Skin epidermis (tissue), 12 donors: ENCODE measurements around the gene TMEM63C.

Source experiments
- H3K27ac ChIP-seq, 21 experiments: fragments of 200-600 bp; sonication (generic) in 11 of 21; one replicate each; pipeline ENCODE4 v1.5.0; 2020; ENCODE audit warnings: mild to moderate bottlenecking in 3 of 21, inconsistent platforms in 2 of 21, moderate library complexity in 2 of 21
- H3K4me3 ChIP-seq, 7 experiments: fragments of 200-600 bp; sonication (generic) in 2 of 7; one replicate each; pipeline ENCODE4 v1.5.0; 2020; ENCODE audit warnings: inconsistent platforms in 2 of 7, mild to moderate bottlenecking in 2 of 7, moderate library complexity in 1 of 7

TMEM63C gene

DNA sequence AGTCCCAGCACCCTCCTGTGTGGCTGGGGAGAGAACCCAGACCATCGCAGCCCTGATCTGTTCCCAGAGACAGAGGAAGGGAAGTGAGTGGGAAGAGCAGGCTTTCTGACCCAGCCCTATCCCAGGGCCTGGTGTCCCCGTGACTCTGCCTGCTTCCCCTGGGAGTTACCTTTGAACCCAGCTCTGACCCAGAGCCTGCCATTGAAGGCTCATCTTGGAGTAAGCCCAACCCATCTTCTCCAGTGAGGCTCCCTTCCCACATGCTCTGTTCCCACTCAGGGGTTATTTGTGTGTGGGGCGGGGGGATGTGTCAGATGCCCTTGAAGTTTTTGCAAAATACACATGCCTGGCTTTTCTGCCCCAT is 6.0 kb downstream of the TMEM63C start:
- no peak overlapping the region for H3K27ac ChIP-seq
- no peak overlapping the region for H3K4me3 ChIP-seq

DNA sequence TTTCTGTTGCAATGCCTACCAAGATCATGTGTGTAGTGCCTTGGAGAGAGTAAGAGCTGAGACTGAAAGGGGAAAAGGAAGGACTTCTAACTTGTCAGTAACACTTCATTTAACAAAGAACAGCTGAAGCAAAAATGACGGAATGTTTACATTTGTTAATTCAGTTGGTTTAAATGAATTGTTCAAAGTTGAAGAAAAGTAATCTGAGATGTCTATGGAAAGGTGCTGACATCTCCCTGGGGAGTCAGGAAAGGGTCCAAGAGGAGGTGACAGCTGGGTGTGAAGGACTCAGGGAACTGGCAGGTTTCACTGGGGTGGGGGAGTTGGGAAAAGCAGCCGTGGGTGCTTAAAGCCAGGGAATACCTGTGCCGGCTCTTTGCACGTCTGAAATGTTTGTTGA is 7.9 kb downstream of the TMEM63C start:
- no peak overlapping the region for H3K4me3 ChIP-seq
- H3K27ac ChIP-seq: no peak overlapping the region

DNA sequence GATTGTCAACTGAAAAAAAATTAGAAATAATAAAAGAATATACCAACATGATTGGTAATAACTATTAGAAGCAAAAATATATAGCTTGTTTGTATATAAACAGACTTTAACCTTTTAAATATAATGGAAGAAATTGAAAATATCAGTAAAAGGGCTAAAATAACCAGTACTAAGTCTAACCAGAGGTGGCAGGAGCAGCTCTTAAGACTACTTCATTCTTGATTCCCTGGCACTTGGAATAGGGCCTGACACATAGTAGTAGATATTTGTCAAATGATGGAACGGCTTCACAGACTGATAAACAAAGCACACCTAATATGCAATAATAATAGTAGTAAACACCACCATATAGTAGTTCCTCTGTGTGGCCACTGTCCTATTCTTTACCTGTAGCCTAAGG is 9.4 kb downstream of the TMEM63C start:
- H3K4me3 ChIP-seq: no peak overlapping the region

DNA sequence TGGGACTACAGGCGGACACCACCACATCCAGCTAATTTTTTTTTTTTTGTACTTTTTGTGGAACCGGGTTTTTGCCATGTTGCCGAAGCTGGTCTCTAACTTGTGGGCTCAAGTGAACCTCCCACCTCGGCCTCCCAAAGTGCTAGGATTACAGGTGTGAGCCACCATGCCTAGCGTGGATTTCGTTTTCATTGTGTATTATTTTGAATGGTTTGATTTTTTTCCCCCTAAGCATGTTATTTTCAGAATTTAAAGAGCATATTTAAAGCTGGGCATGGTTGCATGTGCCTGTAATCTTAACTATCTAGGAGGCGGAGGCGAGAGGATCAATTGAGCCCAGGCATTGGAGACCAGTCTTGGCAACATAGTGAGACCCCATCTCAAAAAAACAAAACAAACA is 13.1 kb downstream of the TMEM63C start:
- H3K27ac ChIP-seq: no peak overlapping the region

More for the DNA sequence above, 9.4 kb downstream of the TMEM63C start:
- H3K27ac ChIP-seq: no peak overlapping the region

DNA sequence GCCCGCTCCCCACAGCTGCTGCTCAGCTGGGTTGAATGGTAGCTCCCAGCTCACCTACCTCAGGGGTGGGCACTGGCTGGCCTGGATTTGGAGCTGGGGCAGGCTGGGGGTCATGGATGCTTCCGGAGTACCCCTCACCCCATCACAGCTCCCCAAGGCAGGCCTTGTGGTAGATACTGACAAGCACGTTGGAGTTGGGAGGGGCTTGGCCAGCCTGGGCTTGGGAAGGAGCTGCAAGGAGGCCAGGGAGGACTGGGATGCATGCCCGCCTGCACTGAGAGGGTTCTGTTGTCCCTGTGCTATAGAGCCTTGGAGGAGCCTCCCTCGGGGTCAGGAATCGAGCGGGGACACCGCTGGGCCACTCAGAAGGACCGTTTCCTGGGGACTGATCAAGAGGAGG is 14.2 kb downstream of the TMEM63C start:
- H3K27ac ChIP-seq: no peak overlapping the region
- H3K4me3 ChIP-seq: no peak overlapping the region

More for the DNA sequence above, 13.1 kb downstream of the TMEM63C start:
- H3K4me3 ChIP-seq: no peak overlapping the region

DNA sequence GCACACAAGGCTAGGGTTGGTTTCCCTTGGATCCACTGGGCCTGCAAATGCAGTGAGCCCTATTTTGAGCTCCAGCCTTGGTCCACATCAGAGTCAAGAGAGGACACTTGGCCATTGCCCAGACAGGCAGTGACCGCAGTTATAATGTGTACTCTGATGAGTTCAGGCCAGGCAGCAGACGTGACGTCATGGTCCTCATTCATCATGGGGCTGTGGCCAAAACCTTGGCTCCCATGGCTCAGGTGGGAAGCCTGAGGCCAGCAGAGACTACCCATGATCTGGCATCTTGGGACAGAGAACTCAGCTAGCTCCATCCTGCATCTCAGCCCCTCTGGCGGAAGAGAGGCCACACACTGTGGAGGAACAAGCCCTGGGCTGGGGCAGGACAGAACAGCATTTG is 16.4 kb downstream of the TMEM63C start:
- Histone ChIP-seq H3K4me3 (no peak overlapping the region), H3K27ac (no peak overlapping the region)

DNA sequence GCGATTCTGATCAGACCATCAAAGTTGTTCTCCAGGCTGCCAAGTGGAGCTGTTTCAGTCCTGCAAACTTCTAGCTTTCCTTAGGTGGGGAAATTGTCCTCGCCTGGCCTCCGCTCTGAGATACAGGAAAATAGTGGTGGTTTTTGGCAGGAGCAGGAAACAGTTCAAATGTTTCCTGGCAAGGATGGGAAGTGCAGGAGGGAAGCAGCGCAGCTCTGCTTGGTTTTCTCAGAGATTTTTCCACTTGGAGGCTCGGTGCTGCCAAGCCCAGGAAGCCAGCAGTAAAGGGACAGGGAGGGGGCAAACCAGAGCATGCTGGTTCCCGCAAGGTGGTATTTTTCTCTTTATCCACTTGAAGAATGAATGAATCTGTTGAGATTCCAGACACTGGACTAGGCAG is 17.0 kb downstream of the TMEM63C start:
- no peak overlapping the region for H3K27ac ChIP-seq
- H3K4me3 ChIP-seq: no peak overlapping the region

DNA sequence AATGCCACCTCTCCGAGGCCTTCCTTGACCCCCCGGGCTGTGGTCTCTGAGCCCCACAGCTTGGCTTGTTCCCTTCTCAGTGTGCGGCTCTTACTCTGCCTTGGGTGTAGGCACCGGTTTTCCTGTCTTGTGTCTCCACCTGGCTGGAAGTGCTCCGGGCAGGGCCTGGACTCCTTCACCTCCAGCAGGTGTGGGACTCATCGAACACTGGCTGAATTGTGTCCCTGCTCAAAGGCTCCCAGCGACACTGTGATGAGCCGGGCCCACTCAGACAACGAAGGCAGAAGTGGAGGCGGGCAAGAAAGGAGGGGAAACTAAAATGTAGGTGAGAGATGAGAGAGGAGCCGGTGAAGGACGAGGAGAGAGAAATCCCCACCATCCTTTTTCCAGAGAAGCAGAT is 18.0 kb downstream of the TMEM63C start:
- Histone ChIP-seq H3K27ac (no peak overlapping the region), H3K4me3 (no peak overlapping the region)

DNA sequence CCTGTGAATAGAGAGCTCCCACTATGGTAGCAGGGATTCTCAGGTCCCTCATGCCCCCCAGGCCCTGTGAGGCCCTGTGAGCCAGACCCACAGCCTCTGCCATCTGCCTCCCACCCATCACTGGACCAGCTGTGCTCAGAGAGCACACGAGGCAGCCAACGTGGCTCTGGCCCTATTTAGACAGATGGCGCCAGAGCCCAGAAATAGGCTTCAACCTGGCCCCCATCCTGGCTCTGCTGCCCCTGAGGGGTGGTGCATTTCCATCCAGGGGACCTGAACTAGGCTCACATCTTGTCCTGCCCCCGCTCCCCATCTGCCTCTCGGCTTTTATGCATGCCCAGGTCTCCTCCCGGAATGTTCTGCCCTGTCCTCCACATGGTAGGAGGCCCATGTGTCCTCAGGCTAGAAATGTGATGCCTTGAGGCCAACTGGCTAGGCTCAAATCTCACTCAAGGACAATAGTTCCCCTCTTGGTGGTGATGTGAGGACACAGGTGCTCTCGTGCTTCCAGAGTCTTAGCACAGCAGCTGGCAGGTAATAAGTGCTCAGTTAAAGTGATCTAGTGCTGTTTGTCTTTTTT is 18.9 kb downstream of the TMEM63C start:
- Histone ChIP-seq H3K4me3 (no peak overlapping the region), H3K27ac (no peak overlapping the region)

DNA sequence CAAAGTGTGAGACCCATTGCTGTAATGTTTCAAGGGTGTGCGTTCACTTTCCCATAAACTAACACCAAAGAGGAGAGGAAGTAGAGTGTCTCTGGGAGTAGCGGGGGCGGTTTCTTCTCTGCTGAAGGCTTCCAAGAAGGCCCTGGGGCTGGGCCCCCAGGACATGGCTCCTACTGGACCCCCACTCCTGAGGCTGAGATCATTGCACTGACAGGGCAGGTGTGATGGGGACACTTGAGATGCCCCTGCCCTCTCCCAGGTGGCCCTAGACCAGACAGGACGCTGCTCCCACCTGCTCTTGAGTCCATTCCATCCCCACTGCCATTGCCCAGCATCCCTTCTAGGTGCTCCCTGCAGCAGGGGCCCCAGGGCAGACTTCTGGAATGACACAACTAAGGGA is 20.1 kb downstream of the TMEM63C start:
- no peak overlapping the region for H3K4me3 ChIP-seq
- no peak overlapping the region for H3K27ac ChIP-seq

DNA sequence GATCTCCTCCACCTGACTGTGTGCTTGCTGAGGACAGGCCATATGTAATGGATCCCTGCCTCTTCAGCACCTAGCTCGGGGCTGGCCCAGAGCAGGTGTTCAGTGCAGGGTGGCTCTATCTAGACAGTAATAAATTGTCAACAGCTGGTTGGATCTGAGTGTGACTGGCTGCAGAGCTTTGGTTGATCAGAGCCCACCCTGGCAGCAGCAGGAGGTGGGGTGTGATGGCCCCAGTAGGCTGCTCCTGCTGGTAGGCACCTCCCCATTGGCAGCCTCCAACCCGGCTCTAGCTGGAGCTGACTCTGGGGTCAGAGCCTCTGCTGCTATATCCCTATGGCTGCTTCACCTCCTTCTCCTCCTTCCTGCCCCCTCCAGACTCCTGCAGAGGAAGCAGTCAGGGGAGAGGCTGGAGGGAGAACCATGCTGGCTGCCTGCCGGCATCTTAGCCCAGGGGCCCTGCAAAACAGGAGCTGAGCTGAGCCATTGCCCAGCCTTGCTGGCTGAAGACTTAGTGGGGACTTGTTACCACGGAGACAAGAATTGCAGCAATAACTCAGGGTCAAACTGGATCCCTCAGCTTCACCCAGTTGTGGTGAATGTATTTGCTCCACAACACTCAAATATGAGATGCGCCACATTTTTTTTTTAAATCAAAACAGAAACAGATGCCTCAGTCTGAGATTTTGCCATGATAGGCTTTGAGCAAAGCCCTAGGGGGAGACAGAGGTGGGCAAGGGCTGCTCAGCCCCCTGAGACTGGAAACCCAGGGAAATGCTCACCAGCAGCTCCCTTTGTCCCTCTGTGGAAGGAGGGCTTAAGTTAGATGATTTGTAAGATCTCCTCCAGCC is 22.2 kb downstream of the TMEM63C start:
- no peak overlapping the region for H3K27ac ChIP-seq
- H3K4me3 ChIP-seq: no peak overlapping the region

DNA sequence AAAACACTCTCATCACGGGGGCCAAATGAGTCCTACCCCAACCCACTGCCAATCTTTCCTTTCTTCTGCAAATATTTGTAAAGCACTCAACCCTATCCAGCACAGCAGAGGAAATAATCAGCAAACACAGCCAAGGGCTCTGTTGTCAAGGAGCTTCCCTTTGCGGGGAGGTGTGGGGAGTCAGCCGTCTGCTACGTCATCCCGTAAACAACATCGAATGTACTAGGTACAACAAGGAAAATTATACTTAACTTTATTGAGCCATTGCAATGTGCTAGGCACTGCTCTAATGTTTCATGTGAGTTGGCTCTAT is 22.8 kb downstream of the TMEM63C start:
- Histone ChIP-seq H3K4me3 (no peak overlapping the region), H3K27ac (no peak overlapping the region)

DNA sequence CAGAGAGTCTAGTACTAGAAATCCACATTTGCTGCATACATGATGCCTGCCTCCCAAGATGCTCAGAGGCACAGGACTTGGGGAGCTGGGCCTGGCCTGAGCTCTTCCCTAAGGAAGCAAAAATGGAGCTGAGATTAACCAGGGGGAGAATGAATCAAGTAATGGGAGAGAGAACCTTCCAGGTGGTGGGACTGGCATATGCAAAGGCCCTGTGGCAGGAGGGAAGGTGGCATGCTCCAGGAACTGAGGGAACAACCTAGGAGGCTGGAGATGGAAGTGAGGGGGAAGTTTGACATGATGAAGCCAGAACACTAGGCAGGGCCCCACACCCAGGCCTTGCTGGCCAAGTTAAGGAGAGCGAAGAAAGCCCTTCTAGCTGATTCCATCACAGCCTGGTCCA is 23.3 kb downstream of the TMEM63C start:
- Histone ChIP-seq H3K4me3 (no peak overlapping the region), H3K27ac (no peak overlapping the region)

DNA sequence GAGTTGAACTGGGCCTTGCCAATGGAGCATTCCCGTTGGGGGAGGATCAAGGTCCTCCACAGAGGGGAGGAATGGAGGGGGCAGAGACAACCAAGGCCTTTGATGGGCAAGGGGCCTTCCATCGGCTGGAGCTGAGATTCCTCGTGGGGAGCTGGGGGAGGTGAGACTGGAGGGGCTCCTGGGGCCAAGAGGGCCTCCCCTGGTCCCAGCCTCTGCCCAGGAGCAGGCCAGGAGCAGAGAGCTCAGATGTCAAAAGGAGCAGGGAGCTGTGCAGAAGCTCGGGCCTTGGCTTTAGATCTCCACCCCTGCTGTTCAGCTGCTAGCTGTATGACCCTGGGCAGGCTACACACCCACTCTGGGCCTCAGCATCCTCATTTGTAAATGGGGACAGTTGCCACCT is 24.0 kb downstream of the TMEM63C start:
- Histone ChIP-seq H3K27ac (no peak overlapping the region), H3K4me3 (no peak overlapping the region)

DNA sequence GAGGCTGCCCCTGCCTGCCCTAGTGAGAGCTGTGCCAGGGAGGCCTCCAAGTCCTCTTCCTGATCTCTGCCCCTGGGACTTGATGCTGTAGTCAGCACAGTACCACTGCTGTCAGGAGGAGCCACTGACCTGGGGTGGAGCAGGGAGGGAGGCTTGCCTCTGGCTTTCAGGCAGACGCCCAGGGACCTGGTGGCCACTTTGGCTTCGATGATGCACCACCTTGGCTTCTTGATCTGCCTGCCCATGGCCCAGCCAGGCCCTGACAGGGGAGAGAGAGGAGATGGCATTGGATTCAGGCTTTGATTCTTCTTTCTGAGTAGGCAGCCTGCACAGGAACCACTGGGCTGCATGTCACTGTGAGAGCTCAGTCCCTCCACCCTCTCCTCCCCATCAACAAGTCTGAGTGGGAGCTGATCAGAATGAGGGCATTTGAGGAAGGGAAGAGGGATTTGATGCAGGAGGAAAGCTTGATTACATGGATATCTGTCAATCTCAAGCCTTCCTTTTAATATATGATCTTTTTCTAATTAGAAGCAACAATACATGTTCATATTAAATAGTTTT is 24.7 kb downstream of the TMEM63C start:
- H3K4me3 ChIP-seq: no peak overlapping the region
- no peak overlapping the region for H3K27ac ChIP-seq

DNA sequence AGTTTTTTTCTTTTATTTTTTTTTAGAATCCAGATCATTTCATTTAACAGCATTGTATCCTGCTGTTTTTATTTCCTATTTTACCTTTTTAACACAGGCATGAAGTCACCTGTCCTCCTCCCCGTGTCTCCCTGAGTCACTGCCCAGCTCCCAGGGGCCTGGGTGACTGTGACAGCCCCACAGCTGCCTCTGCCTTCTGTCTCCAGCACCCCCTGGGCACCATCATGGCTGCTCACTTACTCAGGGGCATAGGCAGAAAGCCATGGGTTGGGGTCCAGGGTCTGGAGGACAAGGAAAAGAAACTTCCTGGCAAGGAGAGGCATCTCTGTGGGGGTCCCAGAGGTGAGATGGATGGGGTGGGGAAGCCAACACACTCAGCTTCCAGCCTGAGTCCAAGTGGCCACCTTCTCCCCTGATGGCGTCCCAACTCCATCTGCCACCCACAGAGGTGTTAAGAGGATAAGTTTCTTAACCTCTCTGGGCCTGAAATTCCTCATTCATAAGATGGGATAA is 25.3 kb downstream of the TMEM63C start:
- no peak overlapping the region for H3K27ac ChIP-seq

DNA sequence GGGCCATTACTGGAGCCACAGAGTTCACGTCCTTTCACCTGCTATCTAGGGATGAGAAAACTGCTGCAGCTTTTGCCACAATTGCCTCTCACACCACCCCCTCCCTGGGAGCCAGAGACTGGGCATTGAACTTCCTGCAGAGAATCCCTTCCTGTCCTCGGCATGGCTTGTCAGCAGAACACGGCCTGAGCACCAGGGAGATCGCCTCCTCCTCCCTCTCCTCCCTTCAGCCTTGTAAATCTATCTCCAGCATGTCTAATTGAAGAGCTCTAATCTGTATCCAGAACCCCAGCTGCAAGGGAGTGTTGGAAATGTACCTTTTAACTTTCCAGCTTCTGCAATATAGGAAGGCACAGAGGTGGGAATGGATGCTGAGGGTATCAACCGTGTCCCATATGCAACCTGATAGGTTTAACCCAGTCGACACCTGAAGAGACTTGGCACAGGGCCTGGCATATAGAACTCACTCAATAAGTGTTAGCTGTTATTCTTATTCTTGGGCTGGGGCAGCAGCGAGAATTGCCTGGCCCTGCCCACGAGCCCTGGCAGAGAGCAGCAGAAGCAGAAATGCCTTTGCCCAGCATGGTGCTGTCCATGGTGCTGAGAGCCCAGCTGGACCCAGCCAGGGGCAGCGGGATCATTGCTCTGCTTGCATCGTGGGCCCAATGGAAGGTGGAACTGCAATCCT is 26.8 kb downstream of the TMEM63C start:
- Histone ChIP-seq H3K4me3 (no peak overlapping the region), H3K27ac (no peak overlapping the region)

More for the DNA sequence above, 25.3 kb downstream of the TMEM63C start:
- H3K4me3 ChIP-seq: no peak overlapping the region

DNA sequence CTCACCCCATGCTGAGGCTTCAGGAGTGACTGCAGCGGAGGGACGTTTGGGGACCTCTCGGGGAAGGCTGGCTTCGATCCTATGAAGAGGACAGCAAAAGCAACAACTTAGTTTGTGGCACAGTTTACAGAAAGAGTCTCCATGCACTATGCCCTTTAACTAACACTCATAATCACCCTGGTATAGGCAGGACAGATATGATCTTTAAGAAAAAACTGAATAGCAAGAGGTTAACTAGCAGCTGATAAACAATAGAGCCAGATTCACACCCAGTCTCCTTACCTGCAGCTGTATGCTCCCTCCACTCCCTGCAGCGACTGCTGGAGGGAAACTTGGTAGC is 27.4 kb downstream of the TMEM63C start:
- Histone ChIP-seq H3K4me3 (no peak overlapping the region), H3K27ac (no peak overlapping the region)

DNA sequence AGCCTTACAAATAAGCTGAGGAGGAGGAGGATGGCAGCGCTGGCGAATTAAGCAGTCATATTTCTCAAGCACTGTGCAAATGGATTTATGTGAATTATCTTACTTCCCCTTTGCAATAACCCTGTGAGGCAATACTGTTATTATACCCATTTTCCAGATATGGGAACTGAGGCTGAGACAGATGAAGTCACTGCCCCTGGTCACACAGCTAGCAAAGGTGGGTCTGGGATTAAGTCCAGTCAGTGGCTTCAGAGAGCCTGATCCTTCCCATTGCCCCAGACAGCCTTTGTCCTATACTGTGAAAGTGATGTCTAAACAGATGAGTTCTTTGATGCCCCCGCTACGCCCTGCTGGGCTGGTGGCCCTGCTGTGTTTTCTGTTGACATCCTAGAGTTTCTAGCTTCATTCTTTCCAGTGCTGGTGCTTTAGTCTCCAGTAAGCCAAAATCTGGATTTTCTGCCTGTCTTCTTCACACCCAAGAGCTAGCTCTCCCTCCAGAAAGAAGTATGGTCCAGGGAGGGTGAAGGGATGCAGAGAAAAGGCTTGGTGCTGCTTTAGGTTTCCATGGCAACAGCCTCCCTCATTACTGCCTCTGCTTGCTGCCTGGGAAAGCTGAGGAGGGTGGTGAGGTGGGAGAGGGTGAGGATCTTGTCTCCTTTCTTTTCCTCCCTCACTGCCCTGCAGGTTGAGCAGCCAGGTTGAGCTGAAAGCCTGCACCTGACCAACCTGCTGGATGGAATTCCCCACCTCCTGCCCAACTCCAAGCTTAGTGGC is 30.7 kb downstream of the TMEM63C start:
- no peak overlapping the region for H3K4me3 ChIP-seq

More for the DNA sequence above, 30.7 kb downstream of the TMEM63C start:
- H3K27ac ChIP-seq: no peak overlapping the region
